Fibroblast of the aortic adventitia (primary cell): ENCODE measurements around the gene TNRC18. TPM values are rescaled to one million over a fixed set of nuclear protein-coding genes. Genes with fewer than 3 reads are reported as not detected.
"Not testable (repeated sequence)": the region's sequence is repeated elsewhere in the genome, so short reads cannot be mapped to it uniquely, and the experiment has no call there.

Source experiments
- DNase-seq: peaks from one replicate; pipeline ENCODE4 v3.0.0-alpha.2; 2010; ENCODE audit warnings: low read depth
- H3K4me3 ChIP-seq: 2 replicates; pipeline ENCODE4 v1.5.1; 2011; ENCODE audit warnings: low read depth, mild to moderate bottlenecking, control low read depth, low read length, moderate library complexity
- CTCF ChIP-seq: IDR thresholded peaks from 2 replicates; pipeline ENCODE4 v1.5.1; 2011; ENCODE audit warnings: mild to moderate bottlenecking, low read length, control low read depth, inconsistent platforms; ENCODE audit not compliant: insufficient read depth
- total RNA-seq: library from RNA; depleted of rRNA; stranded (reverse); fragments of >200 nt; gene quantifications from 2 replicates; pipeline ENCODE4 v1.2.3, GENCODE V29; 2012; ENCODE audit warnings: low replicate concordance

TNRC18 gene
- total RNA-seq, 1 donor, result 57.8 TPM

GRCh38 chr7:5284304-5285281 is 139.0 kb downstream of the TNRC18 start:
- H3K4me3 ChIP-seq, result no peak overlapping the region
- peak; percentile 16 for TF ChIP-seq CTCF
- DNase-seq, result no peak

GRCh38 chr7:5283421-5284303 is 140.0 kb downstream of the TNRC18 start:
- TF ChIP-seq CTCF, result no peak
- DNase-seq, result no peak
- peak overlapping the region; percentile 41 for H3K4me3 ChIP-seq

- peak within 1 kb of the TSS; percentile 41 for H3K4me3 ChIP-seq
- peak; percentile 27 for DNase-seq
- no peak for TF ChIP-seq CTCF
These were observed 140.9 kb downstream of the TNRC18 start, which contains the start of gene SLC29A4 for GRCh38 chr7:5282543-5283316. Gene SLC29A4 (plus strand): TSS chr7:5282943. CDS start chr7:5287817, 4,874 bp downstream.

GRCh38 chr7:5281598-5282500 is 141.8 kb downstream of the TNRC18 start:
- H3K4me3 ChIP-seq, DNase-seq: not testable (repeated sequence)

GRCh38 chr7:5279734-5280133 is 143.9 kb downstream of the TNRC18 start:
- DNase-seq, result no peak
- TF ChIP-seq CTCF, result no peak

GRCh38 chr7:5278766-5279165 is 144.9 kb downstream of the TNRC18 start:
- H3K4me3 ChIP-seq, result no peak overlapping the region
- TF ChIP-seq CTCF, result no peak
- DNase-seq, result peak; percentile 7

More at GRCh38 chr7:5279734-5280133, 143.9 kb downstream of the TNRC18 start:
- no peak overlapping the region for H3K4me3 ChIP-seq
